ENCODE data around the gene LUC7L.

- TF ChIP-seq CTCF (IDR thresholded peaks at IDR 0.05) (peak in 2 of 5 experiments; percentile 34 to 49), POLR2A (IDR thresholded peaks at IDR 0.05) (peak; percentile 92 to 99)
These were observed at the start of gene LUC7L for GRCh38 chr16:228852-229730.
